ENCODE measurements around the gene CRIP1. TPM values are rescaled to one million over a fixed set of nuclear protein-coding genes. Genes with fewer than 3 reads are reported as not detected.
A peak's percentile ranks its signal among the peaks of the same experiment; 100 is the strongest.

The CRIP1 gene
- total RNA-seq, 1 donor from 2014 or later = not detected

GRCh38 chr14:105536691-105537579 is 50.2 kb downstream of the CRIP1 start:
- Histone ChIP-seq H3K4me3 (ENCODE audit: low read depth, low read length) (no peak overlapping the region), H3K36me3 (ENCODE audit: control insufficient read depth, insufficient read depth, low read length) (no peaks in the 10 kb centered on the region), H3K27me3 (ENCODE audit: control insufficient read depth, insufficient read depth, low read length) (no peaks in the 10 kb centered on the region)
- DNase-seq (ENCODE audit: low read depth) (no peak), FAIRE-seq (no peak)
- no peak for TF ChIP-seq CTCF (IDR thresholded peaks at IDR 0.05; ENCODE audit: insufficient read depth, low read length, severe bottlenecking)

- FAIRE-seq = no peak
- Histone ChIP-seq H3K36me3 (ENCODE audit: control insufficient read depth, insufficient read depth, low read length) (no peaks in the 10 kb centered on the region), H3K4me3 (ENCODE audit: low read depth, low read length) (no peak overlapping the region), H3K27me3 (ENCODE audit: control insufficient read depth, insufficient read depth, low read length) (no peaks in the 10 kb centered on the region)
- TF ChIP-seq CTCF (IDR thresholded peaks at IDR 0.05; ENCODE audit: insufficient read depth, low read length, severe bottlenecking) = peak; percentile 98
- peak; percentile 4 for DNase-seq (ENCODE audit: low read depth)
These were observed 51.1 kb downstream of the CRIP1 start for GRCh38 chr14:105537580-105538474.

Other genes starting within 250 kb of the CRIP1 start
- gene BTBD6, start 238.4 kb upstream of the CRIP1 start, total RNA-seq = 63.4 and 75.8 TPM in 2 replicates
- gene BRF1, start 185.9 kb upstream of the CRIP1 start, total RNA-seq = 22.3 and 24.0 TPM in 2 replicates
- gene PACS2, start 172.1 kb upstream of the CRIP1 start, total RNA-seq = 42.4 and 43.1 TPM in 2 replicates
- gene TEX22, start 88.3 kb upstream of the CRIP1 start, total RNA-seq = 0.38 and 1.8 TPM in 2 replicates
- 25.5 and 26.1 TPM in 2 replicates for gene MTA1, start 67.1 kb upstream of the CRIP1 start, total RNA-seq
- 13.2 and 22.3 TPM in 2 replicates for gene CRIP2, start 12.1 kb upstream of the CRIP1 start, total RNA-seq
- gene TEDC1, start 4.4 kb downstream of the CRIP1 start, total RNA-seq = 4.5 and 5.4 TPM in 2 replicates
- gene TMEM121, start 39.7 kb downstream of the CRIP1 start, total RNA-seq = 0.51 and 0.53 TPM in 2 replicates

All from bronchial epithelial cell (primary cell).